Activated CD8-positive, alpha-beta memory T cell treated with anti-CD3 and anti-CD28 coated beads, Interleukin-2, amount 10 ng/mL, durations not matched to agents 7 days and 5 days (primary cell): ENCODE results near the gene RAD23B. TPM values are rescaled to one million over a fixed set of nuclear protein-coding genes. Genes with fewer than 3 reads are reported as not detected.
"Not testable (repeated sequence)": the region's sequence is repeated elsewhere in the genome, so short reads cannot be mapped to it uniquely, and the experiment has no call there.

Experiments used
- ATAC-seq: fragments of 150-1000 bp; cut with Tn5 transposase; one replicate; pipeline ENCODE4 v1.10.0; 2021; ENCODE audit warnings: moderate library complexity
- CTCF ChIA-PET: fragments of 350-600 bp; sonication (Branson Sonifier 250); formaldehyde crosslinking; loops from one replicate; lab custom pipeline; 2021; ENCODE audit warnings: antibody characterized with exemption; lab: Charles Lee
- DNase-seq: peaks from one replicate; pipeline ENCODE4 v3.0.0-alpha.2; 2020
- H3K27ac Mint-ChIP-seq: one replicate; pipeline ENCODE4 v1.8.0; 2021; ENCODE audit warnings: mild to moderate bottlenecking, mixed read lengths
- H3K27me3 Mint-ChIP-seq: one replicate; pipeline ENCODE4 v1.8.0; 2021; ENCODE audit warnings: mixed read lengths
- H3K36me3 Mint-ChIP-seq: one replicate; pipeline ENCODE4 v1.8.0; 2021; ENCODE audit warnings: mild to moderate bottlenecking, mixed read lengths
- H3K4me1 Mint-ChIP-seq: one replicate; pipeline ENCODE4 v1.8.0; 2021; ENCODE audit warnings: mixed read lengths
- H3K4me3 Mint-ChIP-seq: one replicate; pipeline ENCODE4 v1.8.0; 2021; ENCODE audit warnings: mild to moderate bottlenecking, moderate library complexity, mixed read lengths
- H3K9me3 Mint-ChIP-seq: one replicate; pipeline ENCODE4 v1.8.0; 2022; ENCODE audit warnings: low read depth, mixed read lengths
- total RNA-seq, 2 experiments: library from RNA; stranded (reverse); gene quantifications; one replicate each; pipeline ENCODE4 v1.2.3, GENCODE V29; 2021

The RAD23B gene
- total RNA-seq, 2 experiments from 2014 or later: 98.7 to 109 TPM

GRCh38 chr9:107286057-107286456 lies 3.0 kb downstream of the RAD23B start:
- H3K4me1 Mint-ChIP-seq: peaks cover 61% of the 10 kb centered on the region
- no peaks in the 10 kb centered on the region for H3K27me3 Mint-ChIP-seq
- H3K9me3 Mint-ChIP-seq: peaks cover 2% of the 10 kb centered on the region
- CTCF ChIA-PET: interaction anchor here (1.0 to 1.2 kb wide), 2 partner anchors 16 to 55 kb away, joined by 3 read pairs; no protein-coding TSS in a partner anchor
- peaks cover 25% of the 10 kb centered on the region for H3K36me3 Mint-ChIP-seq
- H3K27ac Mint-ChIP-seq: peak overlapping the region; percentile 51
- DNase-seq (no peak), ATAC-seq (no peak)
- H3K4me3 Mint-ChIP-seq: peak overlapping the region; percentile 97

- ATAC-seq (no peak), DNase-seq (no peak)
- H3K27me3 Mint-ChIP-seq: no peaks in the 10 kb centered on the region
- H3K27ac Mint-ChIP-seq: peak overlapping the region; percentile 45
- H3K9me3 Mint-ChIP-seq: peaks cover 2% of the 10 kb centered on the region
- peaks cover 32% of the 10 kb centered on the region for H3K36me3 Mint-ChIP-seq
- CTCF ChIA-PET: interaction anchor here (0.9 kb wide), 1 partner anchor 11 kb away, joined by 3 read pairs; no protein-coding TSS in a partner anchor
- H3K4me1 Mint-ChIP-seq: peaks cover 59% of the 10 kb centered on the region
- no peak overlapping the region for H3K4me3 Mint-ChIP-seq
Observed at GRCh38 chr9:107288701-107289100, 5.6 kb downstream of the RAD23B start.

DNA sequence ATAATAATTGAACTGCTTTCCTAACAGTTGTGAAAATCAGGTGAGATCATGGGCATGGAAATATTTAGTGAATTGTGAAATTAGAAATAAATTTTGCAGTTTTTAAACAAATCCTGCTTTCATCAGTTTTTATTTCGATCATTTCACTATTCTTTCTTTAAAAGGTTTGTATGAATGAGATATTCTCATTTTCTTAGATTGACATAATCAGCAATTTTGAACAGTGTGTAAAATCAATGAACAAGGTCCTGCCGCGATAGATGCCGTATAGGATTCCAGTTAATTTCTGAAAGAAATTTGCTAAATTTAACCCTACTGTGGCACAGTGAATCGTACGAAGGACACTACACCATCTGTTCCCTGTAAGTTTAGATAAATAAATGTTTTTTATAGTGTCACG lies 7.5 kb downstream of the RAD23B start:
- H3K27ac Mint-ChIP-seq: no peak overlapping the region
- DNase-seq (no peak), ATAC-seq (no peak)
- no peak overlapping the region for H3K4me3 Mint-ChIP-seq
- CTCF ChIA-PET: interaction anchor here (1.6 kb wide), 1 partner anchor 21 kb away, joined by 4 read pairs; no protein-coding TSS in a partner anchor
- peaks cover 68% of the 10 kb centered on the region for H3K4me1 Mint-ChIP-seq
- peaks cover 2% of the 10 kb centered on the region for H3K9me3 Mint-ChIP-seq
- no peaks in the 10 kb centered on the region for H3K27me3 Mint-ChIP-seq
- H3K36me3 Mint-ChIP-seq: peaks cover 29% of the 10 kb centered on the region

DNA sequence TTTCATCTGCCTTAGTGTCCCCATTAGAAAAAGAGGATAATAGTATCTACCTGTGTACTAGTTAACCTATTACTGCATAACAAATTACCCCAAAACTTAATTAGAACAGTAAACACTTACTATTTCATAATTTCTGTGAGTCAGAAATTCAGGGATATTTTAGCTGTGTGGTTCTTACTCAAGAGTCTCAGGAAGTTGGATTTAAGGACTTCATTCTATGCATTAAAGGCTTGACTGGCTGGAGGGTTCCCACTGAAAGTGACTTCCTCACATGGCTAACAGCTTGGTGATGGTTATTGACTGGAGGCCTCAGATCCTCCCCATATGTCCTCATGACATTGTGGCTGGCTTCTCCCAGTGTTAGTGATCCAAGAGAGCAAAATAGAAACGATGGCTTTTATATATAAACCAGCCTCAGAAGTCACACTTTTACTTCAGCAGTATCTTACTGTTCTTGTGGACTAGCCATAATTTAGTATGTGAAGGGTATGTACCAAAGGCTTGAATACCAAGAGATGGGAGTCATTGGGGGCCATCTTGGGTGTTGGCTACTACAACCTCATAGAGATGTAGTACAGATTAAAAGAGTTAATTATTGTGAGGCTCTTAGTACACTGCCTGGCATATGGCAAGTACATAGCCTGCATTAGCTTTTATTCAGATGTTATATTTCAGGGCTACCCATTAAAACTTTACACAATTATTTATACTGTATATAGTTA lies 9.9 kb downstream of the RAD23B start:
- no peak overlapping the region for H3K4me3 Mint-ChIP-seq
- no peak for DNase-seq
- no peak overlapping the region for H3K27ac Mint-ChIP-seq
- H3K4me1 Mint-ChIP-seq: peaks cover 59% of the 10 kb centered on the region
- peaks cover 26% of the 10 kb centered on the region for H3K36me3 Mint-ChIP-seq
- ATAC-seq: no peak
- CTCF ChIA-PET: no interaction called here
- no peaks in the 10 kb centered on the region for H3K27me3 Mint-ChIP-seq
- H3K9me3 Mint-ChIP-seq: peaks cover 2% of the 10 kb centered on the region

DNA sequence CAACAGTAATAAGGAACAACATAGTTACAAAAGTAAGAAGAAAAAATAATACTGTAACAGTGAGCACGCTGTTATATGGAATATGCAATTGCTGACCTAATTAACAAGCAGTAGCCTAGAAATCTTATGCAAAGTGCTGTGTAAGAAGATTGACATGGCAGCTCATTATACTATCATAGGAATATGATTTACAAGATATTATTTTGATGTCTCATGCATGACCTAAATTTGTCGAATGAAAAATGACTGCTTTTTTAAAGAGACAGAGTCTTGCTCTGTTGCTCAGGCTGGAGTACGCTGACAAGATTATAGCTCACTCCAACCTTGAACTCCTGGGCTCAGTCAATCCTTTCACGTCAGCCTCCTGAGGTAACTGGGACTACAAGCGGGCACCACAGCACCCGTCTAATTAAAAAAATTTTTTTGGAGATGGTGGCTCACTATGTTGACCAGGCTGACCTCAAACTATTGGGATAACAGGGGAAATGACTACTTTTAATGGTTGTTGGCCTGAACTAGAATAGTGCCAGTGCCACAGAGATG lies 10.5 kb downstream of the RAD23B start:
- H3K27ac Mint-ChIP-seq: no peak overlapping the region
- no peaks in the 10 kb centered on the region for H3K27me3 Mint-ChIP-seq
- peaks cover 53% of the 10 kb centered on the region for H3K4me1 Mint-ChIP-seq
- no peak for ATAC-seq
- H3K4me3 Mint-ChIP-seq: no peak overlapping the region
- peaks cover 25% of the 10 kb centered on the region for H3K36me3 Mint-ChIP-seq
- H3K9me3 Mint-ChIP-seq: peaks cover 2% of the 10 kb centered on the region
- CTCF ChIA-PET: interaction anchor here (0.7 kb wide), 1 partner anchor 47 kb away, joined by 3 read pairs; no protein-coding TSS in a partner anchor
- DNase-seq: no peak

GRCh38 chr9:107294756-107295155 lies 11.7 kb downstream of the RAD23B start:
- no peak overlapping the region for H3K27ac Mint-ChIP-seq
- CTCF ChIA-PET: no interaction called here
- no peaks in the 10 kb centered on the region for H3K27me3 Mint-ChIP-seq
- peaks cover 2% of the 10 kb centered on the region for H3K9me3 Mint-ChIP-seq
- H3K4me1 Mint-ChIP-seq: peaks cover 52% of the 10 kb centered on the region
- ATAC-seq (no peak), DNase-seq (no peak)
- H3K36me3 Mint-ChIP-seq: peaks cover 18% of the 10 kb centered on the region
- no peak overlapping the region for H3K4me3 Mint-ChIP-seq

- peaks cover 45% of the 10 kb centered on the region for H3K4me1 Mint-ChIP-seq
- DNase-seq (no peak), ATAC-seq (no peak)
- peaks cover 15% of the 10 kb centered on the region for H3K36me3 Mint-ChIP-seq
- no peak overlapping the region for H3K4me3 Mint-ChIP-seq
- no peaks in the 10 kb centered on the region for H3K27me3 Mint-ChIP-seq
- peaks cover under 1% of the 10 kb centered on the region for H3K9me3 Mint-ChIP-seq
- CTCF ChIA-PET: no interaction called here
- H3K27ac Mint-ChIP-seq: peak overlapping the region; percentile 11
Observed at GRCh38 chr9:107295995-107296394, 12.9 kb downstream of the RAD23B start.

- not testable (repeated sequence) for H3K27me3 Mint-ChIP-seq, H3K27ac Mint-ChIP-seq, H3K4me3 Mint-ChIP-seq, H3K9me3 Mint-ChIP-seq, DNase-seq, ATAC-seq
- peaks cover 44% of the 10 kb centered on the region for H3K4me1 Mint-ChIP-seq
- CTCF ChIA-PET: interaction anchor here (1.2 kb wide), 1 partner anchor 12 kb away, joined by 3 read pairs; no protein-coding TSS in a partner anchor
- H3K36me3 Mint-ChIP-seq: peaks cover 16% of the 10 kb centered on the region
Observed at GRCh38 chr9:107296592-107296991, 13.5 kb downstream of the RAD23B start.

GRCh38 chr9:107299437-107299836 lies 16.4 kb downstream of the RAD23B start:
- no peak overlapping the region for H3K27ac Mint-ChIP-seq
- no peaks in the 10 kb centered on the region for H3K27me3 Mint-ChIP-seq
- H3K4me1 Mint-ChIP-seq: peaks cover 29% of the 10 kb centered on the region
- ATAC-seq (no peak), DNase-seq (no peak)
- H3K36me3 Mint-ChIP-seq: peaks cover 19% of the 10 kb centered on the region
- no peaks in the 10 kb centered on the region for H3K9me3 Mint-ChIP-seq
- no peak overlapping the region for H3K4me3 Mint-ChIP-seq
- CTCF ChIA-PET: interaction anchor here (0.7 to 1.3 kb wide), 2 partner anchors 11 to 15 kb away, joined by 3 to 4 read pairs; no protein-coding TSS in a partner anchor

GRCh38 chr9:107306308-107306707 lies 23.2 kb downstream of the RAD23B start:
- H3K4me1 Mint-ChIP-seq: peaks cover 29% of the 10 kb centered on the region
- CTCF ChIA-PET: no interaction called here
- DNase-seq (no peak), ATAC-seq (no peak)
- no peak overlapping the region for H3K4me3 Mint-ChIP-seq
- peaks cover 53% of the 10 kb centered on the region for H3K36me3 Mint-ChIP-seq
- H3K27ac Mint-ChIP-seq: no peak overlapping the region
- no peaks in the 10 kb centered on the region for H3K27me3 Mint-ChIP-seq
- no peaks in the 10 kb centered on the region for H3K9me3 Mint-ChIP-seq

- Mint-ChIP-seq H3K4me3 (no peak overlapping the region), H3K9me3 (no peaks in the 10 kb centered on the region), H3K27me3 (no peaks in the 10 kb centered on the region), H3K4me1 (peaks cover 29% of the 10 kb centered on the region), H3K36me3 (peaks cover 55% of the 10 kb centered on the region), H3K27ac (no peak overlapping the region)
- ATAC-seq: no peak
- CTCF ChIA-PET: no interaction called here
- DNase-seq: no peak
Observed at GRCh38 chr9:107307331-107307730, 24.3 kb downstream of the RAD23B start.

DNA sequence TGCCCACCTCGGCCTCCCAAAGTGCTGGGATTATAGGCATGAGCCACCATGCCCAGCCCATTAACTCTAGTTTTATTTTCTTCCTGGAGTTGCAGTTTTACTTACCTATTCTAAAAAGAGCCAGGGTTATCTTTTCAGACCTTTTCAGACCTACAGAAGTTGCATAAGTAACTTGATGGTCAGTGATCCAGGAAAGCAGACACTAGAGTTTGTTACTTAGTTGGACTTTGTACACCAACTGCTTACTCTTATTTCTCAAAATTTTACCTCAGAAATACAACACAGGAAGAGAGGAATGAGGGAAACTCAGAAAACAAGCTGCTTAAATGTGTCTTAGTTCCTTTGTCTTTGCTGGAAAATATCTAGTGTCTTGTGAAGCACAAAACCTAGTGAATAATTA lies 25.4 kb downstream of the RAD23B start:
- Mint-ChIP-seq H3K36me3 (peaks cover 63% of the 10 kb centered on the region), H3K27me3 (no peaks in the 10 kb centered on the region), H3K4me1 (peaks cover 39% of the 10 kb centered on the region), H3K4me3 (no peak overlapping the region), H3K27ac (peak overlapping the region; percentile 76), H3K9me3 (no peaks in the 10 kb centered on the region)
- DNase-seq (no peak), ATAC-seq (no peak)
- CTCF ChIA-PET: interaction anchor here (0.6 kb wide), 1 partner anchor 25 kb away, joined by 3 read pairs; the partner anchor contains the start of gene RAD23B

DNA sequence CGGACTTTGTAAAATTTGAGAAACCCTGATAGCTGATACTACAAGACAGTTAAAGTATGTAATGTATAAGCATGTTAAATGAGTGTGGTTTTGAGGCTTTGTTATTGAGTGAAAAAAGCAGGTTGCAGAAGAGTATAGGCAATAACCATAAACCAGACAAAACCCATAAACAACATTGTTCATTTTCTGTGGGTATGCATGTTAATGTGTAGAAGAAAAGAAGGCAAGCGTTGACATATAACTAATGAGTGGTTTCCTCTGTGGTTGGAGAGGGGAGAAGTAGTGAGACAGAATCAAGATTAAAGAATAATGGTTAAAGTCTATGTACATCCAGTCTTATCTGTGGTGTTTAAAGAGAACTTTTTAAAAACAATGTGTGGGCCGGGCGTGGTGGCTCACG lies 26.2 kb downstream of the RAD23B start:
- DNase-seq (no peak), ATAC-seq (peak; percentile 78)
- Mint-ChIP-seq H3K27me3 (no peaks in the 10 kb centered on the region), H3K9me3 (no peaks in the 10 kb centered on the region), H3K4me1 (peaks cover 46% of the 10 kb centered on the region), H3K27ac (peak overlapping the region; percentile 76), H3K36me3 (peaks cover 65% of the 10 kb centered on the region), H3K4me3 (no peak overlapping the region)
- CTCF ChIA-PET: interaction anchor here (0.8 kb wide), 1 partner anchor 32 kb away, joined by 3 read pairs; no protein-coding TSS in a partner anchor
